ENCODE data around the gene ABHD16A.

ABHD16A gene

DNA sequence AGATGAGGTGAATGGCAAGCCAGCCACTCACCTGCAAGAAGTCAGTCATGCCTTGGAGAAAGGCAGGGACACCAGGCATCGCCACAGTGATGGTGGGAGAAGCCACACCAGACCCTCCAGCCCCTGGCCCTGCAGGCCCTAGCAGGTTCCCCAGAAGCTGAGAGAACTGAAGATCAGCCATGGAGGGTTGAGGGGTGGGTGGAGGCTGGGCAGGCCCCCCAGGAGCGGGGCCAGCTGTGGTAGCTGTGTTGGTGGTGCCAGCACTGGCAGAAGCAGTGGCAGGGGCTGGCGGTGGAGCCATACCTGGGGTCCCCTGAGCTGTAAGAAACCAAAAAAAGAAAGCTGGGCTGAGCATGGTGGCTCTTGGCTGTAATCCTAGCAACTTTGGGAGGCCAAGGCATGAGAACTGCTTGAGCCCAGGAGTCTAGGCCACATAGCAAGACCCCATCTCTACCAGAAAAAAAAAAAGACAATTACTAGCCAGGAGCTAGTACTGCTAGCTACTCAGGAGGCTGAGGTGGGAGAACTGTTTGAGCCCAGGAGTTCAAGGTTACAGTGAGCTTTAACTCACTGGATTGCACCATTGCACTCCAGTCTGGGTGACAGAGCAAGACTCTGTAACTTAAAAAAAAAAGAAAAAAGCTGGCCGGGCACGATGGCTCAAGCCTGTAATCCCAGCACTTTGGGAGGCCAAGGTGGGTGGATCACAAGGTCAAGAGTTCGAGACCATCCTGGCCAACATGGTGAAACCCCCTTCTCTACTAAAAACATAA, 60.1 kb downstream of the ABHD16A start:
- Histone ChIP-seq H3K36me3 (ENCODE audit: control insufficient read depth in 1 of 2, insufficient read depth in 2 of 2, low read depth in 1 of 2, low read length in 2 of 2) (peaks cover 84 to 92% of the 10 kb centered on the region in 2 experiments), H3K27me3 (ENCODE audit: control insufficient read depth in 1 of 2, insufficient read depth in 1 of 2, low read length in 2 of 2) (no peaks in the 10 kb centered on the region), H3K4ac (ENCODE audit: low read depth in 1 of 2, low read length in 2 of 2) (no peak overlapping the region), H4K8ac (ENCODE audit: low read length) (no peak overlapping the region), H3K9me3 (ENCODE audit: control insufficient read depth, low read length) (no peaks in the 10 kb centered on the region), H4K91ac (ENCODE audit: low read length) (no peak overlapping the region), H2AK5ac (ENCODE audit: low read length, severe bottlenecking) (no peak overlapping the region), H2AFZ (ENCODE audit: low read depth, low read length) (no peak overlapping the region), H2BK12ac (ENCODE audit: low read length in 2 of 2) (no peak overlapping the region), H3K23ac (ENCODE audit: low read length in 2 of 2) (no peak overlapping the region), H2BK5ac (ENCODE audit: low read depth, low read length, poor library complexity, severe bottlenecking) (no peak overlapping the region), H3K14ac (ENCODE audit: low read length in 2 of 2) (no peak overlapping the region), H3K18ac (ENCODE audit: low read depth in 1 of 2, low read length in 2 of 2) (no peak overlapping the region), H2BK15ac (ENCODE audit: low read depth, poor library complexity, severe bottlenecking) (no peak overlapping the region), H3K4me3 (ENCODE audit: insufficient read depth in 1 of 2, low read depth in 1 of 2, low read length in 2 of 2) (no peak overlapping the region), H3K27ac (ENCODE audit: low read length, poor library complexity, severe bottlenecking) (no peak overlapping the region), H2BK120ac (ENCODE audit: low read depth, low read length) (no peak overlapping the region), H3K9ac (ENCODE audit: low read length) (no peak overlapping the region), H3K4me2 (ENCODE audit: low read length, poor library complexity, severe bottlenecking) (no peak overlapping the region), H3K79me1 (replicated peaks; ENCODE audit: low read length, poor library complexity, severe bottlenecking) (peaks cover 33% of the 10 kb centered on the region), H3K4me1 (ENCODE audit: control insufficient read depth, insufficient read depth, low read depth, low read length) (peaks cover 2% of the 10 kb centered on the region)
- DNase-seq = no peak
- 98% methylated on average over 5 of the region's 6 CpGs for WGBS

DNA sequence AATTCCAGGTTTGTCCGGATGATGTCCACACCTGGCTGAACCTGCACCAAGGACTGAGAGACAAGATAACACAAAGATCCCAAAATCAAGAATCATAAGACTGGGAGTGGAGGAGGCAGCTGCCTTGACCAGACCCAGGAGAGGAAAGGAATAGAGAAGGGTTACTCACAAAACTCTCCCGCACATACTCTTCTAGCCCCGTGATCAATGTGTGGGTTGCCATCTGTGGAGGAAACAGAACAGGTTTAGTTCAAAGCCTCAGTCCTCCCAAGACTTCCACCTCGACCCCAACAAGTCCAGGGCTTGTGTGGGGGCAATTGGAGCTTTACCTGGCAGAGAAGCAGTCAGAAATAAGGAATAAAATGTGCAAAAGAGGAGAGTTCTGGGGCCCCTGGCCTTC, 61.8 kb downstream of the ABHD16A start:
- no peaks in the 10 kb centered on the region for H3K27me3 ChIP-seq (ENCODE audit: control insufficient read depth in 1 of 2, insufficient read depth in 1 of 2, low read length in 2 of 2)
- H3K14ac ChIP-seq (ENCODE audit: low read length in 2 of 2) = no peak overlapping the region
- no peak for DNase-seq
- H2BK12ac ChIP-seq (ENCODE audit: low read length in 2 of 2) = no peak overlapping the region
- no peaks in the 10 kb centered on the region for H3K9me3 ChIP-seq (ENCODE audit: control insufficient read depth, low read length)
- 92% methylated on average over 2 of the region's 4 CpGs for WGBS
- no peak overlapping the region for H2BK5ac ChIP-seq (ENCODE audit: low read depth, low read length, poor library complexity, severe bottlenecking)
- no peak overlapping the region for H4K91ac ChIP-seq (ENCODE audit: low read length)
- no peak overlapping the region for H3K9ac ChIP-seq (ENCODE audit: low read length)
- no peak overlapping the region for H3K4me2 ChIP-seq (ENCODE audit: low read length, poor library complexity, severe bottlenecking)
- H3K4me1 ChIP-seq (ENCODE audit: control insufficient read depth, insufficient read depth, low read depth, low read length) = peaks cover 3% of the 10 kb centered on the region
- no peak overlapping the region for H3K4me3 ChIP-seq (ENCODE audit: insufficient read depth in 1 of 2, low read depth in 1 of 2, low read length in 2 of 2)
- H3K18ac ChIP-seq (ENCODE audit: low read depth in 1 of 2, low read length in 2 of 2) = no peak overlapping the region
- H2AK5ac ChIP-seq (ENCODE audit: low read length, severe bottlenecking) = no peak overlapping the region
- H2BK120ac ChIP-seq (ENCODE audit: low read depth, low read length) = no peak overlapping the region
- peaks cover 84 to 94% of the 10 kb centered on the region in 2 experiments for H3K36me3 ChIP-seq (ENCODE audit: control insufficient read depth in 1 of 2, insufficient read depth in 2 of 2, low read depth in 1 of 2, low read length in 2 of 2)
- no peak overlapping the region for H3K4ac ChIP-seq (ENCODE audit: low read depth in 1 of 2, low read length in 2 of 2)
- H3K79me1 ChIP-seq (replicated peaks; ENCODE audit: low read length, poor library complexity, severe bottlenecking) = peaks cover 28% of the 10 kb centered on the region
- H3K23ac ChIP-seq (ENCODE audit: low read length in 2 of 2) = no peak overlapping the region
- H2AFZ ChIP-seq (ENCODE audit: low read depth, low read length) = no peak overlapping the region
- no peak overlapping the region for H3K27ac ChIP-seq (ENCODE audit: low read length, poor library complexity, severe bottlenecking)
- no peak overlapping the region for H4K8ac ChIP-seq (ENCODE audit: low read length)
- H2BK15ac ChIP-seq (ENCODE audit: low read depth, poor library complexity, severe bottlenecking) = no peak overlapping the region

DNA sequence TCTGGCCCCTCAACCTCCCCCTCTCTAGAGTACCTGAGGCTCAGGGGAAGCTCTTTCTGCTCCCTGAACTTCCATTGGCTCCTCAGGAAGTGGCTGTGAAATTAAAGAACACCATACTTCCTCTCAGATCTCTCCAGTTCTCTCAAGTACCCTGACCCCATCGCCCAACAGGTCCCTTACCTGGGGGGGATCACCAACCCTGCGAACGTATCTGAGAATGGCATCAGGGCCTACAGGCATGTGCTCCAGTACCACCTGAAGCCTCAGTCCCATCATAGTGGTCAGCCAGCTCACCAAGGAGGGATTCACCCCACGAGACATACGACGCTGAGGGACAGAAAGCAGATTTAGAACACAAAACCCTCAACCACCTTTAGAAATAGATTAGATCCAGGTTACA, 62.5 kb downstream of the ABHD16A start:
- Histone ChIP-seq H3K18ac (ENCODE audit: low read depth in 1 of 2, low read length in 2 of 2) (no peak overlapping the region), H3K27me3 (ENCODE audit: control insufficient read depth in 1 of 2, insufficient read depth in 1 of 2, low read length in 2 of 2) (no peaks in the 10 kb centered on the region), H3K27ac (ENCODE audit: low read length, poor library complexity, severe bottlenecking) (no peak overlapping the region), H3K4ac (ENCODE audit: low read depth in 1 of 2, low read length in 2 of 2) (no peak overlapping the region), H3K79me1 (replicated peaks; ENCODE audit: low read length, poor library complexity, severe bottlenecking) (peaks cover 27% of the 10 kb centered on the region), H2BK5ac (ENCODE audit: low read depth, low read length, poor library complexity, severe bottlenecking) (no peak overlapping the region), H3K23ac (ENCODE audit: low read length in 2 of 2) (no peak overlapping the region), H2AK5ac (ENCODE audit: low read length, severe bottlenecking) (no peak overlapping the region), H2BK12ac (ENCODE audit: low read length in 2 of 2) (no peak overlapping the region), H4K8ac (ENCODE audit: low read length) (no peak overlapping the region), H3K9ac (ENCODE audit: low read length) (no peak overlapping the region), H2AFZ (ENCODE audit: low read depth, low read length) (no peak overlapping the region), H3K9me3 (ENCODE audit: control insufficient read depth, low read length) (no peaks in the 10 kb centered on the region), H3K4me1 (ENCODE audit: control insufficient read depth, insufficient read depth, low read depth, low read length) (peaks cover 3% of the 10 kb centered on the region), H3K4me2 (ENCODE audit: low read length, poor library complexity, severe bottlenecking) (no peak overlapping the region), H3K4me3 (ENCODE audit: insufficient read depth in 1 of 2, low read depth in 1 of 2, low read length in 2 of 2) (no peak overlapping the region), H4K91ac (ENCODE audit: low read length) (no peak overlapping the region), H3K36me3 (ENCODE audit: control insufficient read depth in 1 of 2, insufficient read depth in 2 of 2, low read depth in 1 of 2, low read length in 2 of 2) (peaks cover 85 to 94% of the 10 kb centered on the region in 2 experiments), H3K14ac (ENCODE audit: low read length in 2 of 2) (no peak overlapping the region), H2BK120ac (ENCODE audit: low read depth, low read length) (no peak overlapping the region), H2BK15ac (ENCODE audit: low read depth, poor library complexity, severe bottlenecking) (no peak overlapping the region)
- WGBS = 93% methylated on average over 3 of the region's 6 CpGs
- DNase-seq = no peak

DNA sequence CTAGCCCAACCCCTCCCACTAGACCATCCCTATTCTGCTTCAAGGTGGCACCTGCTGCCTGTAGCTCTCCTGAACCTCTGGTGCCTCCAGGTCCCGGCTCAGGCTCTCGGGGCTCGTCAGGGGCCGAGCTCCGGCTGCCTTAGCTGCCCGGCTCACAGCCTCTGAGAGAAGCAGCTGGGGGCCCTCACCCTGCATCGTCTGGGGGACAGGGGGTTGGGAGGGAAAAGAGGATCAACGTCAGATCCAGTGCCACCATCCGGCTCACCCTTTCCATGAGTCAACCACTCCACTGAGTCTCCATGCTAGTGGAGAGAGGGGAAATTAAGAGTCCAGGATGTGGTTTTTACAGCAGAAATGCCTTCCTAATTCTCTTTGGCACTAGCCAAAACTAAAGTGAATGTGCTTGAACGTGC, 63.7 kb downstream of the ABHD16A start:
- peaks cover 87 to 94% of the 10 kb centered on the region in 2 experiments for H3K36me3 ChIP-seq (ENCODE audit: control insufficient read depth in 1 of 2, insufficient read depth in 2 of 2, low read depth in 1 of 2, low read length in 2 of 2)
- peaks cover 24% of the 10 kb centered on the region for H3K79me1 ChIP-seq (replicated peaks; ENCODE audit: low read length, poor library complexity, severe bottlenecking)
- no peak overlapping the region for H3K18ac ChIP-seq (ENCODE audit: low read depth in 1 of 2, low read length in 2 of 2)
- no peak overlapping the region for H3K4me3 ChIP-seq (ENCODE audit: insufficient read depth in 1 of 2, low read depth in 1 of 2, low read length in 2 of 2)
- H3K14ac ChIP-seq (ENCODE audit: low read length in 2 of 2) = no peak overlapping the region
- WGBS = 91% methylated on average over 8 of the region's 10 CpGs
- H3K9me3 ChIP-seq (ENCODE audit: control insufficient read depth, low read length) = no peaks in the 10 kb centered on the region
- H2BK5ac ChIP-seq (ENCODE audit: low read depth, low read length, poor library complexity, severe bottlenecking) = no peak overlapping the region
- no peak overlapping the region for H3K23ac ChIP-seq (ENCODE audit: low read length in 2 of 2)
- no peak overlapping the region for H2BK120ac ChIP-seq (ENCODE audit: low read depth, low read length)
- H3K27me3 ChIP-seq (ENCODE audit: control insufficient read depth in 1 of 2, insufficient read depth in 1 of 2, low read length in 2 of 2) = no peaks in the 10 kb centered on the region
- H4K8ac ChIP-seq (ENCODE audit: low read length) = no peak overlapping the region
- H3K4me2 ChIP-seq (ENCODE audit: low read length, poor library complexity, severe bottlenecking) = no peak overlapping the region
- DNase-seq = peak; percentile 58
- H2BK12ac ChIP-seq (ENCODE audit: low read length in 2 of 2) = no peak overlapping the region
- H2AK5ac ChIP-seq (ENCODE audit: low read length, severe bottlenecking) = no peak overlapping the region
- H3K4ac ChIP-seq (ENCODE audit: low read depth in 1 of 2, low read length in 2 of 2) = no peak overlapping the region
- H2AFZ ChIP-seq (ENCODE audit: low read depth, low read length) = no peak overlapping the region
- peak overlapping the region; percentile 62 for H3K9ac ChIP-seq (ENCODE audit: low read length)
- H2BK15ac ChIP-seq (ENCODE audit: low read depth, poor library complexity, severe bottlenecking) = no peak overlapping the region
- no peak overlapping the region for H3K27ac ChIP-seq (ENCODE audit: low read length, poor library complexity, severe bottlenecking)
- H4K91ac ChIP-seq (ENCODE audit: low read length) = no peak overlapping the region
- H3K4me1 ChIP-seq (ENCODE audit: control insufficient read depth, insufficient read depth, low read depth, low read length) = peaks cover 3% of the 10 kb centered on the region

Measured in mesenchymal stem cell (in vitro differentiated cells and primary cell).